OCI-LY1 (cell line): ENCODE data around the gene CXCR3.

Experiments used
- H2AFZ ChIP-seq: fragments of 200-600 bp; sonication (generic), shearing (Covaris generic); 2 replicates; pipeline ENCODE4 v1.6.0; 2014; ENCODE audit warnings: antibody characterized with exemption, mild to moderate bottlenecking, low read length
- H3F3A ChIP-seq: fragments of 200-600 bp; sonication (generic), shearing (Covaris generic); 2 replicates; pipeline ENCODE4 v1.6.0; 2014; ENCODE audit warnings: mild to moderate bottlenecking, antibody characterized with exemption, low read length, moderate library complexity; ENCODE audit not compliant: insufficient read depth
- H3K27ac ChIP-seq: fragments of 200-600 bp; sonication (generic); 2 replicates; pipeline ENCODE4 v1.5.1; 2014; ENCODE audit warnings: low read length, mixed run types, mild to moderate bottlenecking, low read depth; ENCODE audit not compliant: poor library complexity, severe bottlenecking
- H3K27me3 ChIP-seq: fragments of 200-600 bp; sonication (generic); 2 replicates; pipeline ENCODE4 v1.6.0; 2014; ENCODE audit warnings: antibody characterized with exemption, mild to moderate bottlenecking, low read length, moderate library complexity; ENCODE audit not compliant: insufficient read depth
- H3K36me3 ChIP-seq: fragments of 200-600 bp; sonication (generic); 2 replicates; pipeline ENCODE4 v1.6.1; 2014; ENCODE audit warnings: mild to moderate bottlenecking, antibody characterized with exemption, low read length, moderate library complexity, mixed read lengths; ENCODE audit not compliant: insufficient read depth
- H3K4me1 ChIP-seq: fragments of 200-600 bp; sonication (generic); 2 replicates; pipeline ENCODE4 v1.5.1; 2014; ENCODE audit warnings: mild to moderate bottlenecking, low read length, moderate library complexity; ENCODE audit not compliant: insufficient read depth, severe bottlenecking
- H3K4me2 ChIP-seq: fragments of 200-600 bp; sonication (generic), shearing (Covaris generic); 2 replicates; pipeline ENCODE4 v1.6.1; 2014; ENCODE audit warnings: low read length
- H3K4me3 ChIP-seq: fragments of 200-600 bp; sonication (generic); 2 replicates; pipeline ENCODE4 v1.5.1; 2014; ENCODE audit warnings: low read length, low read depth, mild to moderate bottlenecking, mixed read lengths; ENCODE audit not compliant: poor library complexity, severe bottlenecking
- H3K79me2 ChIP-seq: fragments of 200-600 bp; shearing (Covaris generic); 2 replicates; pipeline ENCODE4 v1.6.1; 2016; ENCODE audit warnings: mixed run types, low read length, mixed read lengths; ENCODE audit not compliant: insufficient read depth
- H3K9ac ChIP-seq: fragments of 200-600 bp; sonication (generic), shearing (Covaris generic); 2 replicates; pipeline ENCODE4 v1.6.1; 2014; ENCODE audit warnings: mild to moderate bottlenecking, low read length, mixed read lengths
- H3K9me2 ChIP-seq: fragments of 200-600 bp; sonication (generic), shearing (Covaris generic); 2 replicates; pipeline ENCODE4 v1.6.1; 2014; ENCODE audit warnings: low read depth, mild to moderate bottlenecking, low read length, mixed read lengths
- H3K9me3 ChIP-seq: fragments of 200-600 bp; shearing (Covaris generic); 2 replicates; pipeline ENCODE4 v1.6.1; 2014; ENCODE audit warnings: low read length, mixed read lengths
- H4K20me1 ChIP-seq: fragments of 200-600 bp; sonication (generic), shearing (Covaris generic); 2 replicates; pipeline ENCODE4 v1.6.0; 2016; ENCODE audit warnings: mild to moderate bottlenecking, low read length; ENCODE audit not compliant: insufficient read depth
- EZH2 ChIP-seq: fragments of 200-600 bp; sonication (generic), shearing (Covaris generic); IDR thresholded peaks from 2 replicates; pipeline ENCODE4 v1.8.0; 2017; ENCODE audit warnings: borderline replicate concordance, mixed run types, mild to moderate bottlenecking, antibody characterized with exemption, low read length, moderate library complexity, mixed read lengths
- TF ChIP-seq, protein P1 (sequence below): fragments of 200-600 bp; sonication (generic), shearing (Covaris generic); IDR thresholded peaks from 2 replicates; pipeline ENCODE4 v1.5.1; 2017; ENCODE audit warnings: mild to moderate bottlenecking, antibody characterized with exemption, low read length, moderate library complexity, mixed read lengths

The CXCR3 gene

GRCh38 chrX:71627588-71628404 lies 9.5 kb upstream of the CXCR3 start:
- Histone ChIP-seq H4K20me1 (no peaks in the 10 kb centered on the region), H3K9me3 (no peaks in the 10 kb centered on the region), H3K36me3 (no peaks in the 10 kb centered on the region), H3K79me2 (no peaks in the 10 kb centered on the region), H3K4me1 (peaks cover 15% of the 10 kb centered on the region), H3K27me3 (no peaks in the 10 kb centered on the region), H3K4me3 (no peak overlapping the region), H3F3A (no peaks in the 10 kb centered on the region), H3K9me2 (no peaks in the 10 kb centered on the region), H2AFZ (no peak overlapping the region), H3K4me2 (no peak overlapping the region), H3K9ac (no peak overlapping the region), H3K27ac (no peak overlapping the region)
- TF ChIP-seq EZH2 = no peak
- TF ChIP-seq, protein P1, sequence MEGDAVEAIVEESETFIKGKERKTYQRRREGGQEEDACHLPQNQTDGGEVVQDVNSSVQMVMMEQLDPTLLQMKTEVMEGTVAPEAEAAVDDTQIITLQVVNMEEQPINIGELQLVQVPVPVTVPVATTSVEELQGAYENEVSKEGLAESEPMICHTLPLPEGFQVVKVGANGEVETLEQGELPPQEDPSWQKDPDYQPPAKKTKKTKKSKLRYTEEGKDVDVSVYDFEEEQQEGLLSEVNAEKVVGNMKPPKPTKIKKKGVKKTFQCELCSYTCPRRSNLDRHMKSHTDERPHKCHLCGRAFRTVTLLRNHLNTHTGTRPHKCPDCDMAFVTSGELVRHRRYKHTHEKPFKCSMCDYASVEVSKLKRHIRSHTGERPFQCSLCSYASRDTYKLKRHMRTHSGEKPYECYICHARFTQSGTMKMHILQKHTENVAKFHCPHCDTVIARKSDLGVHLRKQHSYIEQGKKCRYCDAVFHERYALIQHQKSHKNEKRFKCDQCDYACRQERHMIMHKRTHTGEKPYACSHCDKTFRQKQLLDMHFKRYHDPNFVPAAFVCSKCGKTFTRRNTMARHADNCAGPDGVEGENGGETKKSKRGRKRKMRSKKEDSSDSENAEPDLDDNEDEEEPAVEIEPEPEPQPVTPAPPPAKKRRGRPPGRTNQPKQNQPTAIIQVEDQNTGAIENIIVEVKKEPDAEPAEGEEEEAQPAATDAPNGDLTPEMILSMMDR = no peak

DNA sequence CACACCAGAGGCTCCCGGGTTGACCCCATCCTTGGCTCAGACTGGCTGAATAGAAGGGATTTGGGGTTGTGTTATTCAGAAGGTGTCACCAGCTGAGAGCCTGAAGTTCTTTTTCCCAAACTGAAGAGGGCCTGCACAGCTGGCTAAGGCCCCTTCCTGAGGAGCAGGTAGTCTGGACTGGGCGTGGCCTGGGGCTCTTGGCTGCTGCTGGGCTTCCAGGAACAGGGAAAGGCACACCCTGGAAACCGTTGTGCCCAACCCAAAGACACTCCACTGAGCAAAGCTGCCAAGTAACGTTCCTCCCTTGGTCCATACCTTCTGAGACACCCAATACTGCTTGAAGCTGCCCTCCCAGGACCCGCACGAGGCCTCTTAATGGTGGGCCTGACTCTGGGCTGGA lies 8.3 kb upstream of the CXCR3 start:
- Histone ChIP-seq H3K27ac (no peak overlapping the region), H3K27me3 (no peaks in the 10 kb centered on the region), H3K79me2 (no peaks in the 10 kb centered on the region), H4K20me1 (no peaks in the 10 kb centered on the region), H3K9me3 (no peaks in the 10 kb centered on the region), H3K4me2 (no peak overlapping the region), H3K4me3 (no peak overlapping the region), H3K9ac (no peak overlapping the region), H3F3A (no peaks in the 10 kb centered on the region), H2AFZ (no peak overlapping the region), H3K4me1 (peaks cover 24% of the 10 kb centered on the region), H3K36me3 (no peaks in the 10 kb centered on the region), H3K9me2 (no peaks in the 10 kb centered on the region)
- TF ChIP-seq, protein P1 = no peak
- TF ChIP-seq EZH2 = no peak

DNA sequence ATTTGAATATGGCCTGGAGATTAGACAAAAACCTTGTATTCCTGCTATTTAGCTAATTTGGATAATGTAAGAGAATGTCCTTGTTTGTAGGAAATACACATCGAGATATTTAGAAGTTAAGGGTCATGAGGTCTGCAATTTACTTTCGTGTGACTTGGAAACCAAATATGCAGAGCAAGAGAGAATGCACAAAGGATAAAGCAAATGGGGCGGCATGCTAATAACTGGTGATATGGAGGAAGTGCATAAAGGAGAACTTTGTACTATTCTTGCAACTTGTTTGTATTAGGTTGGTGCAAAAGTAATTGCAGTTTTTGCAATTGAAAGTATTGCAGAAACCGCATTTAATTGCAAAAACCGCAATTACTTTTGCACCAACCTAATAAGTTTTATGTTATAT lies 7.2 kb upstream of the CXCR3 start:
- Histone ChIP-seq H4K20me1 (no peaks in the 10 kb centered on the region), H3K4me1 (peaks cover 24% of the 10 kb centered on the region), H3K4me2 (no peak overlapping the region), H3F3A (no peaks in the 10 kb centered on the region), H3K9ac (no peak overlapping the region), H3K79me2 (no peaks in the 10 kb centered on the region), H3K4me3 (no peak overlapping the region), H3K9me3 (no peaks in the 10 kb centered on the region), H3K9me2 (no peaks in the 10 kb centered on the region), H3K27ac (no peak overlapping the region), H3K27me3 (no peaks in the 10 kb centered on the region), H3K36me3 (no peaks in the 10 kb centered on the region), H2AFZ (no peak overlapping the region)
- TF ChIP-seq, protein P1 = no peak
- no peak for TF ChIP-seq EZH2
